DMS153 treated with DMSO at 0.1 percent for 48 hours (cell line): ENCODE results near the gene EPHB1.
"Not testable (repeated sequence)": the region's sequence is repeated elsewhere in the genome, so short reads cannot be mapped to it uniquely, and the experiment has no call there.

ENCODE experiments used
- DNase-seq: peaks from one replicate; lab custom pipeline; 2025; ENCODE audit not compliant: unreplicated experiment; lab: John Stamatoyannopoulos, UW

EPHB1 gene

DNA sequence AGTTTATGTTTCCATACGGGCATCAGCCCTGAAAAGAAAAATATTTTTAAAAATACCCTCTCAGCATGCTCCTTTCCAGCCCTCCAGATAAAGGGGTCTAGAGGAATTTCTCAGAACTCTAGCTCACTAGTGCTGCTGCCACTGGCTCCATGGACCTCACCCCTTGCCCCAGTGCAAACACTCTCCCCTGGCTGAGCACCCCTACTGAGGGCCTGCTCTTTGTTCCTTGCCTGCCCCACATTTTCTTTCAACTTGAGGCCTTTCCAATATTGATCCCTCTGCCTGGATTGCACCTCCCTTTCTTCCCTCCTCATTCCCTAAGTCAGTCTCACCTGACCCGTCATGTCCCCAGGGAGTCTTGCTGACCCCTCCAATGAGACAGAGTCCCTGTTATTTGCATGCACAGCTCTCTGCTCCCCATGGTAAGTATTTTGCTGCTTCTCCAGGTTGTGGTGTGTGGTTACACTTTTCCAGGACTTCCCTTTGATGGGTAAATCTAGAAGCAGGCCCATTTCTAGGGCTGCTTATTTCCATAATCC, 196.5 kb downstream of the EPHB1 start:
- DNase-seq, result no peak

DNA sequence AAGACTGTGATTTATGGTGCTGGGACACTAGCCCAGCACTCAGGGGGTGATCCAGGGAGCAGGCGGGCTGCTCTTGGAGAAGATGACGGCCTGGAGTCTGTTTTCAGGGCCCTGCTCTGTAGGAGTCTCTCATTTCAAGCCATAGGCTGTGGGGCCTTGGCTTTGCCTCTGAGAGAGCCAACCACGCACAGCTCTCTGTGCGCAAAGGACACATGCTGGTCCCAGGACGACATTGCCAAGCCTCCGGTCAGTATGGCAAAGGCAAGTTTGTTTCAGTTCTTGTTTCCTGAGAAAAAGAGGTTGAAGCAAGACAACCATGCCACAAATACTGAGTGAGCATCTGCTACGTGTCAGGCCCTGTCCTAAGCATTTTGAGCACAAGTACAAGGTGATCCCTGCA, 197.1 kb downstream of the EPHB1 start:
- no peak for DNase-seq

DNA sequence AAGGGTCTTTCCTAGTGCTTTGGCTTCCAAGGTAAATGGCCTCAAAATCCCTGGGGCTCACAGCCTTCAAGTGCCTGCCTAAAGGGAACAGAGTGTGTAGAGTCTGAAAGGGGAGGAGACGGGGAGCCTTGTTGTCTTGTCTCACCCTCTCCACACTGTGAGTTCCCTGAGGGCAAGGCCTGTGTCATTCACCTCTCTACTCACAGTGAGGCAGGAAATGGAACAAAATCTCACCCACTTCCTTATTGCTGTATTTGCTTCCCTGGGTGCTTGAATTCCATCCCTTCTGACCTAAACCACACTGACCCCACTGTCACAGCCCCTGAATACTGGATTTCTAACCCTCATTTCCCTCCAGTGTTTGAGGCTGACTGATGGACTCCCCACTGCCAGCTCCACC, 197.5 kb downstream of the EPHB1 start:
- no peak for DNase-seq

DNA sequence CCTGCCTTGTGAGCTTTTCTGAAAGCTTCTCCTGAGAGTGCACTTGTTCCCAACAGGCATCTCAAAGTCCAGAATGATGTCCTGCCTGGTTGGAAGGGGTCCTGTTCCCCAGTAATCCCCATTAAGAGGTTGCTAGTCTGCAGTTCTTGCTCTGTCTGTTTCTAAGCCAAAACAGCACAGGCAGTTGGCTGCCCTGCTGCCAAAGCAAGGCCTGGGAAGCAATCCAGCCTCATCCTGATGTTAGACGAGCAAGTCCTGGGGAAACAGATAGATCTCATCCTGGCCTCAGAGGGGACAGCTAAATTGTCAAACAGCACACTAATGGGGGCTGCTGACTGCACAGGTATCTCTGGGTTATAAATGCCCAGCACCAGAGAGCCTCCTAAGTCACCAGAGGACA, 198.0 kb downstream of the EPHB1 start:
- no peak for DNase-seq

DNA sequence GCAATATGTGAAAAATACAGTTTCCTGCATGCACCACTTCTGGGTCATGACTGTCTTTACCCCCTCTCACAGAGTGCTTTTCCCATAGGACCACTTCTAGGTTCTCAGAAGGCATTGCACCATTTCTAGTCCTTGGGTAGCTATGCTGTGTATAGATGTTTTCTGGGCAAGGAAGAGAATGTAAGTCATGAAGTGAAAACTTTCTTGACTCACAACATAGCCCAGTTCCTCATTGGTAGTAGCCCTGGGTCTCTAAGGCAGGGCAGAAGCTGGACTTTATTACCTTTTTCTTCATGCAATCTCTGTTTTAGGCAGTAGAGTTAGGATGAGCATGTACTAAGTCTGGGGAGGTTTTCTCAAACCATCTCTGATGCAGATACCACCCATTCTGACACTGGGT, 203.1 kb downstream of the EPHB1 start:
- DNase-seq, result no peak

DNA sequence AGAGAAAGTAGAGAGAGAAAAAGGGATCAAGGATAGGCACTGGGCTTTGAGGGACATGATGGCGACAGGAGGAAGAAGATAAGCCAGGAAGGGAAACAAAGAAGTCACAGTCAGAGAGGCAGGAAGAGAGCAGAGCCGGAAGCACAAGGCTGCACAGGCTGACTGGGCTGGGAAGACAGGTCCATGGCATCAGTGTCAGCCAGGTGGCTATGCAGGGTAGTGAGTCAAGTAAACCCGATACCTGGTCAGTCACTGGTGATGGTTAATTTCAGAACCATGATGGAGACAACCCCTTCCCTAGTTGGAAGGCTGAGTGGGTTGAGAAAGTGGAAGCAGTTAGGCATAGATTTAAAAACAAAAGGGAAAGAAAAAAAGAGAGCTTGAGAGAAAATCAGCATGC, 203.8 kb downstream of the EPHB1 start:
- DNase-seq, result no peak

DNA sequence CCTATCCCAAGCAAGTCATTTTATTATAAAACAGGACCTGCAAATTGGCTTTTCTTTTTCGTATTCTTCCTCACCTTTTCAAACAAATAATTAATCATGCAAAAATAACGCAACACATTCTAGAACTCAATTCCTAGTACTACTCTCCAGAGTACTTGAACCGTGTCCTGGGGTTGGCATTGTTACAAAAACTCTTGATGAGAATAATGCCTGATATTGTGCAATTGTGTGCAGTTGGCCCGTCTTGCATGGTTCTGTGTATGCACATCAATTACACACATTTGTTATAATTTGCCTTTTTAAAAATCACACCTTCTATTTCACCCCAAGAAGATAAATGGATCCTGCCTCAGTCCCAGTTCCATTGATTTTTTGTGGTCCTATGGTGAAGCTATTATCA, 205.4 kb downstream of the EPHB1 start:
- no peak for DNase-seq

DNA sequence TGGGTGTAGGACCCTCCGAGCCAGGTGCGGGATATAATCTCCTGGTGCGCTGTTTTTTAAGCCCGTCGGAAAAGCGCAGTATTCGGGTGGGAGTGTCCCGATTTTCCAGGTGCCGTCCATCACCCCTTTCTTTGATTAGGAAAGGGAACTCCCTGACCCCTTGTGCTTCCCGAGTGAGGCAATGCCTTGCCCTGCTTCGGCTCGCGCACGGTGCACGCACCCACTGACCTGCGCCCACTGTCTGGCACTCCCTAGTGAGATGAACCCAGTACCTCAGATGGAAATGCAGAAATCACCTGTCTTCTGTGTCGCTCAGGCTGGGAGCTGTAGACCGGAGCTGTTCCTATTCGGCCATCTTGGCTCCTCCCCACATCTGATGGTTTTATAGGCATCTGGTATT, 210.6 kb downstream of the EPHB1 start:
- not testable (repeated sequence) for DNase-seq

DNA sequence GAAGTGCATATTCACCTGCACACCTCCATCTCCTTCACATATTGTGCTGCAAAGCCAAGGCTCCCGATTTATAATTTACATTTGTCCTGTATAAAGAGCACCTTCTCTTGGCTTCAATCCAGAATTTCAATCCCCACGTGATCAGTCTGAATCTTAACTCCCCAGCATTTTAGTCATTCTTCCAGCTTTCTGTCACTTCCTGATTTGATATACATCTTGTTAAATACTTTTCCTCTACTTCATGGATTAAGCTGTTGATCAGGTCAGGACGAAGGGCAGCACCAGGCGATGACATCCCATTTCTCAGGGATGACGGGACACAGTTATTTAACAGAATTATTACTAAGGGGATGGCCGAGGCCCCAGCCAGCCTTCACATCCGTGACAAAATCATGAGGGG, 212.5 kb downstream of the EPHB1 start:
- no peak for DNase-seq

DNA sequence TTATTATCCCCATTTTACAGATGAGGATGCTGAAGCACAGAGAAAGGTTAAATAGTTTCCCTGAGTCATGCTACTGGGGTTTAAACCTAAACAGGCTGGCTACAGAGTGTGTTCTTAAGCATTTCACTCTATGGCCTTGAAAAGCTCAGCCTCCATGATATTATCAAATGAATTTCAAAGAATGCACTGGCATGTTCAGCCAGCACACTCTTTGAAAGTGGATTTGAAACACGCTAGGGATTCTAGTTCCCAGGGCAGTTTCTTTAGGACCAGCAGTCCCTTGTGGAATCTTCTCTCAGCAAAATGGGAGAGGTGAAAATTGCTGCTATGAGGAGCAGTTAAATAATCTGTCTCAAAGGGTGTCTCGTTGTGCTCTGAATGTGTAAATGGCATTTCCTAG, 213.3 kb downstream of the EPHB1 start:
- DNase-seq, result no peak

DNA sequence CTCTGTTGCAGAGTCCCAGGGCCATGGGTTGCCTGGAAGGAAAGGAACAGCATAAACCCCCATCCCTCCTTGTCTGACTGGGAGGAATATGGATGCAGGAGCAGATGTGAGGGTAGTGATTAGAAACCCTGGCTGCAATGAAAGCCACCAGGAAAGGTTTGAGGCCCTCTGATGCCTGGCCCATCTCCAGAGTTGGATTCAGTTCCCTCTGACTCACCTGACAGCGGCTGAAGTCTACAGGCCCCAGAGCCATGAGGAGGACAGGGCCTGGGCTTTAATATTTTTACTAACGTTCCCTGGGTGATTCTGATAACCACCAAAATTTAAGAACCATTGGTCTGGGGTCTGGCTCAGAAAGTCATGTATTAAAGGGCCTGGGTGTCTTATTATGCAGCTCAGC, 214.0 kb downstream of the EPHB1 start:
- DNase-seq, result no peak

DNA sequence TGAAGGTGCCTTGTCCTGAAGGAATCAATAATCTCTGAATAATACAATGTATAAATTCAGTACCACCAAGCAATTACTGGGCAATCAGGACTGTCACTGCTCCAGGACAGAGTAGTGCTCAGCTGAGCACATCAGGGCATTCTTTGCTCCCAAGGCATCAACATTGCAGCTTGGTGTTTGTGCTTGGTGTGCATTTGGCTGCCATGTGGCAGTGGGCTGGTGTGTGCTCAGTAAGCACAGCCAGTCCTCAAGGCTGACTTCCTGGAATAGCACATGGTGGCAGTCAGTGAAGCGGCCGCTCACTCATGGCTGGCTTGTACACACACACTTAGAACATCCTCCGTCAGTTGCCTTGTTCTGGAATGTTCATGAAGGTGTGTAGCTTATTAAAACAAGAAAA, 217.0 kb downstream of the EPHB1 start:
- DNase-seq, result no peak

DNA sequence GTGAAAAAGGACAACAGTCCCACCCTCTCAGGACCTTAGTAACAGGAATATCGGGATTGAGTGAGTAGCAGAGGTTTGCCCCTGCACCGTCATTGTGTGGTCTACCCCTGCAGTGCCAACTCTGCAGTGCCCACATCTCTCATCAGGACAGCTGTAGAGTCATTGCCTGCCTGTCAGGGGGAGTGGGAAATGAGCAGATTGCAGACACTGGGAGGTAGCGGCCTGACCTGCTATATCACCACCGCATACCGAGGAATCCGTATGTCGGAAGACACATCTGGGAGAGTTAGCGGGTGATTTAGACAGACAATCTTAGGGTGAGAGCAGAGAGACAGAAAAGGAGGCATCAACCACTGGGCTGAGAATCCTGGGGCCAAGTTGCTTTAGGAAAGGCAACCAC, 218.1 kb downstream of the EPHB1 start:
- DNase-seq, result no peak

DNA sequence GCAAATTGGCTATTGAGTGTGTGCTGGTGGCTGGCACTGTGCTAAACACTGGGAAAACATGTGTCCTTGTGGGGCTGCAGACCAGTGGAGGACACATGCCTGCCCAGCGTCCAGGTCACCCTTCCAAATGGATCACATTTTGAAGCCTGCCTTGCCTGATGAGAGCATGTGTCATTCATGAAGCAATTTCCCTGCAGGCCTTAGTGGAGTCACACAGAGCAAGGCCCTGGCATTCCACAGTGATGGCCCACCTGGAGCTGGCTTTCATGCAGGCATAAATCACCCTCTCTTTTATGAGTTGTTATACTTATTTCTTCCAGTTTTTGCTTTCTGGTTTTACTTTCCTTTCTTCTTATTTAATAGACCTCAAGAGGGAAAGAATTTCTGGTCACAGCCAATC, 219.5 kb downstream of the EPHB1 start:
- no peak for DNase-seq

DNA sequence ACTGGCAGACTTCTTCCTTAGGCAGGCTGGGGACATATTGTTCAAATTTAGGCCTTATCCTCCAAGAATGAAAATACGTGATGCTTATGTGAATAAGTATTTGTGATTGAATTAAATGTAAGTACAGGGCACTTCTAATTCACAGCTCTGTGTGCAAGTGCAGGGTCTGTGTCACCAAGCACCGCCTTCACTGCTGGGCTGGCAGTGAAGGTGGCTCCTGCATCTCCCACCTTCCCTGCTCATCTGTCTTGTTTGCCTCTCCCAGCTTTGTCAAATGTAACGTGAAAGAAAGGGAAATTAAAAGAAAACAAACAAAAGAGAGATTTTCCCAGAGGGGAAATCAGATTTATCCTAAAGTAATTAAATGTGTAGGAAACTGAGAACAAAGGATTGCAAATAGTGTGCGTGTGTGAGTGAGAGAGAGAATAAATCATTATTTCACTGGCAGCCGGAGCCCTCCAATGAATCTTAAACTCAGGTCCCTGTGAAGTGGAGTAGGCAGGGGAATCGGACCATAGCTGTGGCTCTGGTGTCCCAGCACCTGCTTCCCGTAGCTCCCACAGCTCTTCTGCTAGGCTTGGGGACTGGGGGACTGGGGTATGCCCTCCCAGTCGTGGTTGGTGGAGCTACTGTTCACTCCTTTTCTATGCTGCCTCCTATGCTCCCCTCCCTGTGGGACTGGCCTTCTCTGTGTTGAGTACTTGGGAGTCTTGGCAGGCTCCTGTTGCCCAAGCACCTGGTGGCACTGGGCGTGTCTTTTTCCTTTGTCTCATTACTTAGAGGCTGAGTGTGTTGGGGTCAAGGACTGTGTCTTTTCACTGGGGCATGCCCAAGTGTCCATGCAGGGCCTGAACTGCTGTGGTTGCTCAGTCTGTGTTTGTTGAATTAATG, 222.2 kb downstream of the EPHB1 start:
- peak; percentile 64 for DNase-seq

DNA sequence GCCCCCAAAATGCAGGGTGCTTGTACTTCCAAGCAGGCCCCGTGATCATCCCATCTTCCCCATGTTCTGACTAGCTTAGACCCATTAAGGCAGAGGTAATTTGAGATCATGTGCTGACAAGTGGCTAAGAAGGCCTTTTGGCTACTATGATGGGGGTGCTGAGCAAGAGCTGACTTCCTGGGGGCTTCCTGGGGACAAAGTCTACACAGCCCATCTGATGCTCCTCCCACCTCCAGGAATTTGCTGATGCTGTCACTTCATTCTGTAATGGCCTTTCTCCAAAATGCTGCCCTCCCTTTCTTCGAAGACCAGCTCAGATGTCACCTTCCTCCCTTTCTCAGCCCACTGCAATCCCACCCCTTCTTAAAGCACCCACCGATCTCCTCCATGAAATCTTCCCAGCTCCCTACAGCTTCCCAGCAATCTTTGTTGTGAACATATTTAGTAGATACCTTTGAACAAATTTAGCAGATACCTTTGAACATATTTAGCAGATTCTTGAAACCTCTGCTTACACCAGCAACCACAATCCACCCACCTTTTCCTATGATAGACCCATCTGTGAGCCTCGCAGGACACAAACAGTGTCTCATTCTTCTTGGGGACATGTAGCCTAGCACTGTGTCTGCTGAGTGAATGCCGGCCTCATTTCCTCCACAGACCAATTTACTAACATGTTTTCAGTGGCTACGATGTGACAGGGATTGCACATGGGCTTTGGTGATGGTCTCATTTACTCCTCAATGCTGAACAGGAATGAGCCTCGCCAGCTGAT, 223.3 kb downstream of the EPHB1 start:
- no peak for DNase-seq

DNA sequence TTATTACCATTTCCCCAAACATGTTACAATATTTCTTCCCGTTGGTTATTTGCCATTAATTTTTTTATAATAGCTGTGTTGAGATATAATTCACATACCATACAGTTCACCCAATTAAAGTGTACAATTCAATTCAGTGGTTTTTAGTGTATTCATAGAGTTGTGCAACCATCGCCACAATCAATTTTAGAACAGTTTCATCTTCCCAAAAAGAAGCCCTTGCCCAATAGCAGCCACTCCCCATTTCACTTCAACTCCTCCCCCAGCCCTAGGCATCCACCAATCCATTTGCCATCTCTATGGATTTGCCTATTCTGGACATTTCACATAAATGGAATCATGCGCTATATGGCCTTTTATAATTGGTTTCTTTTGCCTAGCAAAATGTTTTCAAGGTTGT, 225.1 kb downstream of the EPHB1 start:
- DNase-seq, result no peak

DNA sequence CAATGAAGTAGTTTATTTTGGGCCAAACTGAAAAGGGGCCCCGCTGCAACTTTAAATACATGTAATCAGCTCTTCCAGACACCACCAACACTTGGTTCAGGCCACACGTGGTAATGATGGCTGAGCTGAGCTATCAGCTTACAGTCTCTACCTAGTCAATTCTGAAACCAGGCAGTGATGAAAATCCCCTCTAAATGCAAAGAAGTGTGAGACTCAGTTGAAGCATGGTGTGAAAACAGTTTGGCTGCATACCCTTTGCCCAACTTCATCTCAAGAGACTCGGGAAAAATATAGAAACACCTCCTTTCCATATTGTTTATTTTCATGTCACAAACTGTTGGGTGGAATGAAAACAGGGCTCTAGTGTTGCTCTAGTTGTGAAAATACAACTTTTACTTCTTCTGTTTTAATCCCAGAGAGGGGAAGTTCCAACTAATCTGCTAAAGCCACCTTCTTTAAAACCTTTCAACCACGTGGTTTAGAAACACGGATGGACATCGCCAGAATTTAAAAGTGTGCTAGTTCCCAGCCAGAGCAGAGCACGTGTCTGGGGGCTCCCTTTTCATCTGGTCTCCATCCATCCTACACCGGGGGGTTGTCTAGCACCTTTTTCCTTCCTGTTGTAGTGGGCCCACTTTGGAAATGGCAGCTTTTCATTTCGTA, 229.1 kb downstream of the EPHB1 start:
- no peak for DNase-seq

DNA sequence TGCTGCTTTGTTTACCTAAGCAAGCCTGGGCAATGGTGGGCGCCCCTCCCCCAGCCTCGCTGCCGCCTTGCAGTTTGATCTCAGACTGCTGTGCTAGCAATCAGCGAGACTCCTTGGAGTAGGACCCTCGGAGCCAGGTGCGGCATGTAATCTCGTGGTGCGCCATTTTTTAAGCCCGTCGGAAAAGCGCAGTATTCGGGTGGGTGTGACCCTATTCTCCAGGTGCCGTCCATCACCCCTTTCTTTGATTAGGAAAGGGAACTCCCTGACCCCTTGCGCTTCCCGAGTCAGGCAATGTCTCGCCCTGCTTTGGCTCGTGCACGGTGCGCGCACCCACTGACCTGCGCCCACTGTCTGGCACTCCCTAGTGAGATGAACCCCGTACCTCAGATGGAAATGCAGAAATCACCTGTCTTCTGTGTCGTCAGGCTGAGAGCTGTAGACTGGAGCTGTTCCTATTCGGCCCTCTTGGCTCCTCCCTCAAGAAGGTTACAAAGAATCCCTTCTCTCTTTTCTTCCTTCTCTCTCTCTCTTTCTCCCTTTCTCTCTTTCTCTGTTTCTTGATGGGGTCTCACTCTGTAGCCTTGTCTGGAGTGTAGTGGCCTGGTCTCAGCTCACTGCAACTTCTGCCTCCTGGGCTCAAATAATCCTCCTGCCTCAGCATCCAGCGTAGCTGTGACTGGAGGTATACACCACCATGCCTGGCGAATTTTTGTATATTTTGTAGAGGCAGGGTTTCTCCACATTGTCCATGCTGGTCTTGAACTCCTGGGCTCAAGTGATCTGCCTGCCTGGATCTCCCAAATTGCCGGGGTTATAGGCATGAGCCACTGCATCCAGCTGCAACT, 235.9 kb downstream of the EPHB1 start:
- not testable (repeated sequence) for DNase-seq

DNA sequence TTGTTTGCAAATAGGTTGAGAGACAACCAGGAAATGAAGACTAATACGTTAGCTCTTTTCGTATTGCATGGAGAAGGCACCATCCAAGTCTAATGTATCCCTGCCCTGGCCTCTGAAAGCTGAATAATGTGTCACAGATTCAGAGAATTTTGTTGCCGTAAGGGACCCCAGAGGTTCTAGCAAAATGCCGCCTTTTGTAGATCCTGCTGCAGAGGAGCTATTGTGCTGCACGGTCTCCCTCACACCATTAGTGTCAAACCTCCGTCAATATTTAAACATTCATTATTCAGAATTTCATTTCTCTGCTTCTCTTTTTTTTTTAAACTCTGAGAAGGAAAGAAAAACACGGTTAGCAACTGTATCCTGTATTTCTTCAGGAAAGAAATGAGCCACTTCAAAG, 238.7 kb downstream of the EPHB1 start:
- no peak for DNase-seq

DNA sequence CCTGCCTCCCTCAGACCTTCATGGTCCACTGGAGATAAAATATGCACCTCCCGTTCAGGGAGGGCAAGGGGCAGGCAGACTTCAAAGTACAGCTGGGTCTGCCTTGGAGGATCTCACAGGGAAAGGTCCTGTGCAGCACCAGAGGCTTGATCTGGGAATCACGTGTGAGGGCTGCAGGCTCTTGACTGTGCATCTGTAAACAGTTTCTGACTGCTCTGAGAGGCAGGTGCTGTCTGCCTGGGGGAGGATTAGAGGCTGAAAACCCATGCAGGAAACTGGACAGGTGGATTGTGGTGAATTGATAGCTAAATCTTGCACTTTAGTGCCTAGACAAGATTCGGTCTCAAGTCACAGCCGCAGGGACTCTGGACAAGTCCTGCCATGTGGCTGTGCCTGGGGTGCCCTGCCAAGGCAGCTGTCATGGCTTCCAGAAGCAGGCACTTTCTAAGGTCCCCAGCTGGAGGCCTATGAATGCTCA, 239.3 kb downstream of the EPHB1 start:
- DNase-seq, result peak; percentile 43
